Measurements from ENCODE around the gene ZKSCAN7. TPM values are rescaled to one million over a fixed set of nuclear protein-coding genes. Genes with fewer than 3 reads are reported as not detected.

Gene ZKSCAN7
- total RNA-seq = 0.79 and 0.90 TPM in 2 replicates

- Mint-ChIP-seq H3K27me3 (no peaks in the 10 kb centered on the region), H3K27ac (peak within 1 kb of the TSS; percentile 42), H3K4me3 (peak within 1 kb of the TSS; percentile 86), H3K36me3 (ENCODE audit: low read depth) (peaks cover 8% of the 10 kb centered on the region), H3K9me3 (peaks cover 19% of the 10 kb centered on the region), H3K4me1 (peaks cover 8% of the 10 kb centered on the region)
- DNase-seq = peak; percentile 81
- intact Hi-C loops (cut with micrococcal nuclease) = no loop called here
These were observed at the start of gene ZKSCAN7 for GRCh38 chr3:44554626-44555592. Gene ZKSCAN7 (plus strand): TSS chr3:44555193. CDS start chr3:44557048, 1,855 bp downstream.

- Mint-ChIP-seq H3K9me3 (peaks cover 25% of the 10 kb centered on the region), H3K27ac (no peak overlapping the region), H3K36me3 (ENCODE audit: low read depth) (peaks cover 43% of the 10 kb centered on the region), H3K27me3 (no peaks in the 10 kb centered on the region), H3K4me3 (no peak overlapping the region), H3K4me1 (peaks cover 18% of the 10 kb centered on the region)
- intact Hi-C loops (cut with micrococcal nuclease) = no loop called here
- DNase-seq = no peak
These were observed 48.4 kb upstream of the ZKSCAN7 start for GRCh38 chr3:44506556-44506955.

DNA sequence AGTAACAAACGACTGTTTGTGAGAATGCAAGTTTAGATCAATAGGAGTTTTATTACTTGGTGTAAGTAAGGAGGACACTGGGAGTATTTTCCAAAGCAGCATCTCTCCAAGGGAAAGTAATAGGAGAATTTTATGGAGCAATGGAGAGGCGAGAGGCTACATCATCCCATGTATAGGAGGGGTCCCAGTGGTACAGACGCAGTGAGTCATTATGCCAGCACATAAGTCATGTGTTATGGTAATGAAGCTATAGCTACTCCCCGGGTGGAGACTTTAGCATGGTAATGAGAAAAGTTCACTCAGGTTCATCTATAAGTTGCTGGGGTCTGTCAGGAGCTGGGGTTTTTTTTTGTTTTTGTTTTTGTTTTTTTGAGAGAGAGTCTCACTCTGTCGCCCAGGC, 48.0 kb upstream of the ZKSCAN7 start:
- Mint-ChIP-seq H3K36me3 (ENCODE audit: low read depth) (peaks cover 39% of the 10 kb centered on the region), H3K27ac (no peak overlapping the region), H3K9me3 (peaks cover 21% of the 10 kb centered on the region), H3K27me3 (no peaks in the 10 kb centered on the region), H3K4me3 (no peak overlapping the region), H3K4me1 (peaks cover 22% of the 10 kb centered on the region)
- no peak for DNase-seq
- intact Hi-C loops (cut with micrococcal nuclease) = no loop called here

GRCh38 chr3:44509393-44509921, 45.5 kb upstream of the ZKSCAN7 start:
- peaks cover 24% of the 10 kb centered on the region for H3K4me1 Mint-ChIP-seq
- H3K27me3 Mint-ChIP-seq = no peaks in the 10 kb centered on the region
- peak; percentile 64 for DNase-seq
- H3K36me3 Mint-ChIP-seq (ENCODE audit: low read depth) = peaks cover 23% of the 10 kb centered on the region
- intact Hi-C loops (cut with micrococcal nuclease) = no loop called here
- H3K27ac Mint-ChIP-seq = peak overlapping the region; percentile 79
- H3K4me3 Mint-ChIP-seq = peak overlapping the region; percentile 88
- H3K9me3 Mint-ChIP-seq = peaks cover 8% of the 10 kb centered on the region

DNA sequence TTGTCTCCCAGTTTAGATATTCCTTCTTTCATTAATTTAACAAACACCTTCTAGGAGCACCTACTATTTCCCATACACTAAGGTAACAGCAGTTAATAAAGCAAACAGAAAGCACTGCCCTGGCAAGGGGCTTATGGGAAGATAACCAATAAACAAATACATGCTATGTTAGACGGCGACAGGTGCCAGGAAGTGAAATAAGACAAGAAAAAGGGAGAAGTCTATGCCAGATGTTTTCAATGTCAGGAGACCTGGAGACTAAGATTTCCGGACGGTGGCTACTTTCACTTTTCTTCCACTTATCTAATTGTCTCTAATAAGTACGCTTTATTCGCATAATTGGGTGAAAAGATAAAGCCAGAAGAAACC, 45.0 kb upstream of the ZKSCAN7 start:
- no peaks in the 10 kb centered on the region for H3K27me3 Mint-ChIP-seq
- DNase-seq = no peak
- peaks cover 8% of the 10 kb centered on the region for H3K9me3 Mint-ChIP-seq
- intact Hi-C loops (cut with micrococcal nuclease) = loop anchor here (1.0 to 10.0 kb wide), 5 partner anchors 71 to 255 kb away; partner anchors contain the start of genes KIAA1143, KIF15, TCAIM and ZNF197
- H3K27ac Mint-ChIP-seq = peak overlapping the region; percentile 79
- H3K4me3 Mint-ChIP-seq = peak overlapping the region; percentile 88
- peaks cover 24% of the 10 kb centered on the region for H3K4me1 Mint-ChIP-seq
- H3K36me3 Mint-ChIP-seq (ENCODE audit: low read depth) = peaks cover 23% of the 10 kb centered on the region

DNA sequence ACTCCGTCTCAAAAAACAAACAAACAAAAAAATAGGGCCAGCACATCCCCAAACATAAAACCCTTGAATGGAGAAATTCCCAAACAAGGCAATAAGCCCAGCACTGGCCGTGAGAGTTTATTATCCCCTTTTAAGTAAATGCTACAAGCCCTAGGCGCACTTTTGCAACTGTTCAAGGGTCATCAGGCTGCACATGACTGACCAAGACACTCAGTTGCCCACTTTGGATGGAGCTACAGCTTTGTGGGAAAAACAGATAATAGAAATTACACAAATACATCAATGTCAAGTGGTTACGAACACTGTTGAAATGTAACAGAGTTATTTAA, 43.8 kb upstream of the ZKSCAN7 start:
- Mint-ChIP-seq H3K36me3 (ENCODE audit: low read depth) (peaks cover 10% of the 10 kb centered on the region), H3K4me3 (peak overlapping the region; percentile 88), H3K4me1 (peaks cover 24% of the 10 kb centered on the region), H3K9me3 (no peaks in the 10 kb centered on the region), H3K27me3 (peaks cover 1% of the 10 kb centered on the region), H3K27ac (peak overlapping the region; percentile 89)
- no peak for DNase-seq
- intact Hi-C loops (cut with micrococcal nuclease) = loop anchor here (1.0 to 10.0 kb wide), 4 partner anchors 34 to 254 kb away; partner anchors contain the start of genes KIAA1143, KIF15, ZNF197 and ZNF445

DNA sequence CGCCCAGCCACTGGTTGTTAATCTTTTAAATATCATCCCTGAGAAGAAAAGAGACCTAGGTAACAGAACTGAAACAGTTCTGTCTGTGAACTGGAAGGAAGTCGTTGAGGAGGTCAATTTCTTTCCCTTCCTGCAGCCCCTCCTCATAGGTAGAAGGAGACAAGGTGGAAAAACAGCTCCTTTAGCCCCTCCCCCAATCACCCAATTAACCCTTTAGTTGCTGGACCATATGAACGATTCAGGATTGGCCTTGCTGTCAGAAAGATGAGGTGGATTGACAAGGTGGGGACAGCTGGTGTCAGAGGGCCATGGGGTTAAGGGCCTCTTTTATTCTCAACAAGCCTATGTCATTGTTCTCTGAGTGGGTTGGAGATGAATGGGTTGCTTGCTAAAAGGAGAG, 41.5 kb upstream of the ZKSCAN7 start:
- H3K27me3 Mint-ChIP-seq = peaks cover 3% of the 10 kb centered on the region
- intact Hi-C loops (cut with micrococcal nuclease) = loop anchor here (5.0 to 10.0 kb wide), 3 partner anchors 111 to 251 kb away; partner anchors contain the start of genes KIAA1143, KIF15 and ZNF197
- no peak overlapping the region for H3K27ac Mint-ChIP-seq
- no peak overlapping the region for H3K4me3 Mint-ChIP-seq
- H3K4me1 Mint-ChIP-seq = peaks cover 25% of the 10 kb centered on the region
- peaks cover 1% of the 10 kb centered on the region for H3K36me3 Mint-ChIP-seq (ENCODE audit: low read depth)
- no peak for DNase-seq
- no peaks in the 10 kb centered on the region for H3K9me3 Mint-ChIP-seq

DNA sequence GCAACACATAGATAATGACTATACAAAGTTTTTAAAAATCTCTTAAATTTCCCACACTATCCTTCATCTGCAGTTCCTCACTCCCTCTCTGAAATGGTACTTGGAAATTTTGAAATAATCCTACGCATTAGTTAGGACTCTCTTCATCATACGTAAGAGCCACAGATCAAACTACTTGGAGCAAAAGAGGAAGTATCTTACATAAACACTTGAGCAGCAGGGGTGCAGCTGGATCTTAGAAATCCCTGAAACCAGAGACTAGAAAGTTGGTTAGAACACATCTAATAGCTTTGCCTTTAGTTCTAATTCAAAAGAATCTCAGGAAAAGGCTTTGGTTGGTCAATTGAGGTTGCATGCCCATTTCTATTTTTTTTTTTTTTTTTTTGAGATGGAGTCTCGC, 38.8 kb upstream of the ZKSCAN7 start:
- no peak overlapping the region for H3K4me3 Mint-ChIP-seq
- H3K27ac Mint-ChIP-seq = no peak overlapping the region
- no peaks in the 10 kb centered on the region for H3K9me3 Mint-ChIP-seq
- DNase-seq = no peak
- H3K4me1 Mint-ChIP-seq = peaks cover 13% of the 10 kb centered on the region
- intact Hi-C loops (cut with micrococcal nuclease) = loop anchor here (10.0 kb wide), 2 partner anchors 109 to 249 kb away; partner anchors contain the start of genes KIAA1143, KIF15 and ZNF197
- no peaks in the 10 kb centered on the region for H3K36me3 Mint-ChIP-seq (ENCODE audit: low read depth)
- H3K27me3 Mint-ChIP-seq = peaks cover 13% of the 10 kb centered on the region

DNA sequence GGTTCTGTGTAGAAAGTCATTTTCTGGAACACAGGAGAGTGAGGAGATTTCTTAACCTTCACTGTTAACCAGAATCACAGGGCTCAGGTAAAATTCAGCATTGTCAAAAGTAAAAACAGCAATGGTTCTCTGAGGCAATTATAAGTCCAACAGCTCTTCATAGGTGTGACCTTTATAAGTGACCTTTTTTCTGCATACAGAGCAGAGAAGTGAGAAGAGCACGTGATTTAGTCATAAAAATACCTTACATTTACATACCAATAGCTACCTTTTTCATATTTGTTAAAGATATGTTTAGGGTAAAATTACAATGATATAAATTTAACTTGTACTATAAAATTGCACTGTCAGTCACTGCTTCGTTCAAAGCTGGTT, 36.2 kb upstream of the ZKSCAN7 start:
- H3K36me3 Mint-ChIP-seq (ENCODE audit: low read depth) = no peaks in the 10 kb centered on the region
- H3K27ac Mint-ChIP-seq = no peak overlapping the region
- H3K9me3 Mint-ChIP-seq = no peaks in the 10 kb centered on the region
- no peak overlapping the region for H3K4me3 Mint-ChIP-seq
- peaks cover 6% of the 10 kb centered on the region for H3K4me1 Mint-ChIP-seq
- DNase-seq = no peak
- intact Hi-C loops (cut with micrococcal nuclease) = loop anchor here (10.0 kb wide), 2 partner anchors 106 to 246 kb away; partner anchors contain the start of genes KIAA1143, KIF15 and ZNF197
- peaks cover 19% of the 10 kb centered on the region for H3K27me3 Mint-ChIP-seq

GRCh38 chr3:44521721-44522120, 33.3 kb upstream of the ZKSCAN7 start:
- H3K27me3 Mint-ChIP-seq = peaks cover 18% of the 10 kb centered on the region
- H3K36me3 Mint-ChIP-seq (ENCODE audit: low read depth) = no peaks in the 10 kb centered on the region

GRCh38 chr3:44522494-44522933, 32.5 kb upstream of the ZKSCAN7 start:
- Mint-ChIP-seq H3K9me3 (no peaks in the 10 kb centered on the region), H3K27ac (no peak overlapping the region), H3K4me1 (peaks cover 6% of the 10 kb centered on the region), H3K27me3 (peaks cover 18% of the 10 kb centered on the region), H3K36me3 (ENCODE audit: low read depth) (no peaks in the 10 kb centered on the region), H3K4me3 (no peak overlapping the region)
- intact Hi-C loops (cut with micrococcal nuclease) = no loop called here
- no peak for DNase-seq

More at GRCh38 chr3:44521721-44522120, 33.3 kb upstream of the ZKSCAN7 start:
- Mint-ChIP-seq H3K27ac (no peak overlapping the region), H3K4me1 (peaks cover 6% of the 10 kb centered on the region), H3K4me3 (no peak overlapping the region), H3K9me3 (no peaks in the 10 kb centered on the region)
- intact Hi-C loops (cut with micrococcal nuclease) = no loop called here
- no peak for DNase-seq

GRCh38 chr3:44525060-44525459, 29.9 kb upstream of the ZKSCAN7 start:
- Mint-ChIP-seq H3K4me1 (no peaks in the 10 kb centered on the region), H3K4me3 (no peak overlapping the region), H3K27me3 (peaks cover 21% of the 10 kb centered on the region), H3K27ac (no peak overlapping the region), H3K36me3 (ENCODE audit: low read depth) (no peaks in the 10 kb centered on the region), H3K9me3 (no peaks in the 10 kb centered on the region)
- no peak for DNase-seq
- intact Hi-C loops (cut with micrococcal nuclease) = no loop called here

GRCh38 chr3:44529927-44530326, 25.1 kb upstream of the ZKSCAN7 start:
- no peaks in the 10 kb centered on the region for H3K36me3 Mint-ChIP-seq (ENCODE audit: low read depth)
- no peak overlapping the region for H3K27ac Mint-ChIP-seq
- peaks cover 9% of the 10 kb centered on the region for H3K27me3 Mint-ChIP-seq
- H3K9me3 Mint-ChIP-seq = no peaks in the 10 kb centered on the region
- H3K4me3 Mint-ChIP-seq = no peak overlapping the region
- peaks cover 2% of the 10 kb centered on the region for H3K4me1 Mint-ChIP-seq
- DNase-seq = peak; percentile 72
- intact Hi-C loops (cut with micrococcal nuclease) = loop anchor here (5.0 kb wide), 1 partner anchor 208 kb away; no protein-coding TSS in a partner anchor

- Mint-ChIP-seq H3K36me3 (ENCODE audit: low read depth) (no peaks in the 10 kb centered on the region), H3K27ac (no peak overlapping the region), H3K4me3 (no peak overlapping the region), H3K4me1 (peaks cover 2% of the 10 kb centered on the region), H3K9me3 (no peaks in the 10 kb centered on the region), H3K27me3 (peaks cover 9% of the 10 kb centered on the region)
- intact Hi-C loops (cut with micrococcal nuclease) = loop anchor here (5.0 kb wide), 1 partner anchor 209 kb away; no protein-coding TSS in a partner anchor
- no peak for DNase-seq
These were observed 24.1 kb upstream of the ZKSCAN7 start for GRCh38 chr3:44530911-44531310.

All from activated CD4-positive, alpha-beta T cell treated with anti-CD3 and anti-CD28 coated beads, Interleukin-2, amount 10 ng/mL, durations not matched to agents 24 days and 14 days (primary cell).